Measurements from ENCODE around the gene KCNK3. TPM values are rescaled to one million over a fixed set of nuclear protein-coding genes. Genes with fewer than 3 reads are reported as not detected.
"Not testable (repeated sequence)": the region's sequence is repeated elsewhere in the genome, so short reads cannot be mapped to it uniquely, and the experiment has no call there.

KCNK3 gene
- total RNA-seq, 1 donor from 2014 or later = 2.7 TPM

GRCh38 chr2:26657265-26657664 is 35.3 kb upstream of the KCNK3 start:
- Mint-ChIP-seq H3K36me3 (no peaks in the 10 kb centered on the region), H3K27ac (no peak overlapping the region), H3K27me3 (peaks cover 7% of the 10 kb centered on the region), H3K4me3 (no peak overlapping the region), H3K4me1 (ENCODE audit: unreplicated experiment) (peaks cover 14% of the 10 kb centered on the region), H3K9me3 (peaks cover 4% of the 10 kb centered on the region)
- DNase-seq (ENCODE audit: extremely low spot score, unreplicated experiment) = no peak
- TF ChIP-seq CTCF (conservative IDR thresholded peaks at IDR 0.05) = no peak

- DNase-seq (ENCODE audit: extremely low spot score, unreplicated experiment) = no peak
- Mint-ChIP-seq H3K4me3 (no peak overlapping the region), H3K9me3 (peaks cover 4% of the 10 kb centered on the region), H3K36me3 (no peaks in the 10 kb centered on the region), H3K27ac (no peak overlapping the region), H3K4me1 (ENCODE audit: unreplicated experiment) (peaks cover 10% of the 10 kb centered on the region), H3K27me3 (peaks cover 5% of the 10 kb centered on the region)
- no peak for TF ChIP-seq CTCF (conservative IDR thresholded peaks at IDR 0.05)
Observed at GRCh38 chr2:26658691-26659346, 33.7 kb upstream of the KCNK3 start.

- no peaks in the 10 kb centered on the region for H3K27me3 Mint-ChIP-seq
- DNase-seq (ENCODE audit: extremely low spot score, unreplicated experiment) = no peak
- no peak overlapping the region for H3K27ac Mint-ChIP-seq
- no peak for TF ChIP-seq CTCF (conservative IDR thresholded peaks at IDR 0.05)
- H3K9me3 Mint-ChIP-seq = peaks cover 4% of the 10 kb centered on the region
- H3K4me1 Mint-ChIP-seq (ENCODE audit: unreplicated experiment) = no peaks in the 10 kb centered on the region
- H3K4me3 Mint-ChIP-seq = no peak overlapping the region
- H3K36me3 Mint-ChIP-seq = no peaks in the 10 kb centered on the region
Observed at GRCh38 chr2:26660363-26660962, 32.1 kb upstream of the KCNK3 start.

- not testable (repeated sequence) for DNase-seq (ENCODE audit: extremely low spot score, unreplicated experiment); H3K27me3 Mint-ChIP-seq; H3K9me3 Mint-ChIP-seq; H3K36me3 Mint-ChIP-seq; H3K27ac Mint-ChIP-seq; H3K4me1 Mint-ChIP-seq (ENCODE audit: unreplicated experiment); H3K4me3 Mint-ChIP-seq
Observed at GRCh38 chr2:26665296-26665695, 27.2 kb upstream of the KCNK3 start.

GRCh38 chr2:26666671-26667070 is 25.9 kb upstream of the KCNK3 start:
- Mint-ChIP-seq H3K27ac (no peak overlapping the region), H3K27me3 (peaks cover 12% of the 10 kb centered on the region), H3K9me3 (no peaks in the 10 kb centered on the region), H3K4me1 (ENCODE audit: unreplicated experiment) (peaks cover 5% of the 10 kb centered on the region), H3K4me3 (no peak overlapping the region), H3K36me3 (no peaks in the 10 kb centered on the region)
- TF ChIP-seq CTCF (conservative IDR thresholded peaks at IDR 0.05) = no peak
- no peak for DNase-seq (ENCODE audit: extremely low spot score, unreplicated experiment)

GRCh38 chr2:26668041-26668440 is 24.5 kb upstream of the KCNK3 start:
- H3K4me3 Mint-ChIP-seq = no peak overlapping the region
- no peak for DNase-seq (ENCODE audit: extremely low spot score, unreplicated experiment)
- no peak overlapping the region for H3K27ac Mint-ChIP-seq
- peaks cover 5% of the 10 kb centered on the region for H3K4me1 Mint-ChIP-seq (ENCODE audit: unreplicated experiment)
- no peaks in the 10 kb centered on the region for H3K36me3 Mint-ChIP-seq
- H3K9me3 Mint-ChIP-seq = no peaks in the 10 kb centered on the region
- no peak for TF ChIP-seq CTCF (conservative IDR thresholded peaks at IDR 0.05)
- peaks cover 13% of the 10 kb centered on the region for H3K27me3 Mint-ChIP-seq

All from type B pancreatic cell (in vitro differentiated cells).